ENCODE results near the gene IL4I1. TPM values are rescaled to one million over a fixed set of nuclear protein-coding genes. Genes with fewer than 3 reads are reported as not detected.

The IL4I1 gene
- total RNA-seq, 1 experiment from 2014 or later = 8.2 TPM

- Mint-ChIP-seq H3K4me3 (ENCODE audit: low read depth, unreplicated experiment) (no peak overlapping the region), H3K4me1 (ENCODE audit: low read depth, unreplicated experiment) (peaks cover 12% of the 10 kb centered on the region), H3K36me3 (ENCODE audit: insufficient read depth, unreplicated experiment) (peaks cover 57% of the 10 kb centered on the region), H3K9me3 (ENCODE audit: low read depth, unreplicated experiment) (no peaks in the 10 kb centered on the region), H3K27ac (ENCODE audit: unreplicated experiment) (no peak overlapping the region), H3K27me3 (ENCODE audit: unreplicated experiment) (no peaks in the 10 kb centered on the region)
- intact Hi-C loops (cut with micrococcal nuclease; ENCODE audit: unreplicated experiment) = no loop called here
- DNase-seq = no peak
- no peak for TF ChIP-seq CTCF (IDR thresholded peaks at IDR 0.05; ENCODE audit: unreplicated experiment)
- CTCF ChIA-PET = interaction anchor here (0.5 to 0.6 kb wide), 2 partner anchors 13 to 79 kb away, joined by 3 to 5 read pairs; no protein-coding TSS in a partner anchor
- BruUV-seq (replicated peaks) = TSS peak; percentile 55
Measured at GRCh38 chr19:49906879-49907564, 10.3 kb upstream of the IL4I1 start.

GRCh38 chr19:49904136-49904535 lies 7.4 kb upstream of the IL4I1 start:
- Mint-ChIP-seq H3K27ac (ENCODE audit: unreplicated experiment) (no peak overlapping the region), H3K27me3 (ENCODE audit: unreplicated experiment) (no peaks in the 10 kb centered on the region), H3K36me3 (ENCODE audit: insufficient read depth, unreplicated experiment) (peaks cover 37% of the 10 kb centered on the region), H3K4me3 (ENCODE audit: low read depth, unreplicated experiment) (no peak overlapping the region), H3K4me1 (ENCODE audit: low read depth, unreplicated experiment) (no peaks in the 10 kb centered on the region), H3K9me3 (ENCODE audit: low read depth, unreplicated experiment) (no peaks in the 10 kb centered on the region)
- no peak for DNase-seq
- intact Hi-C loops (cut with micrococcal nuclease; ENCODE audit: unreplicated experiment) = no loop called here
- TF ChIP-seq CTCF (IDR thresholded peaks at IDR 0.05; ENCODE audit: unreplicated experiment) = no peak
- CTCF ChIA-PET = no interaction called here
- no TSS peak for BruUV-seq (replicated peaks)

- Mint-ChIP-seq H3K36me3 (ENCODE audit: insufficient read depth, unreplicated experiment) (peaks cover 15% of the 10 kb centered on the region), H3K4me1 (ENCODE audit: low read depth, unreplicated experiment) (peaks cover 22% of the 10 kb centered on the region), H3K9me3 (ENCODE audit: low read depth, unreplicated experiment) (no peaks in the 10 kb centered on the region), H3K27me3 (ENCODE audit: unreplicated experiment) (peaks cover 17% of the 10 kb centered on the region), H3K27ac (ENCODE audit: unreplicated experiment) (no peak overlapping the region), H3K4me3 (ENCODE audit: low read depth, unreplicated experiment) (no peak overlapping the region)
- CTCF ChIA-PET = interaction anchor here (1.0 to 1.6 kb wide), 2 partner anchors 33 to 228 kb away, joined by 3 to 8 read pairs; no protein-coding TSS in a partner anchor
- intact Hi-C loops (cut with micrococcal nuclease; ENCODE audit: unreplicated experiment) = no loop called here
- no TSS peak for BruUV-seq (replicated peaks)
- DNase-seq = no peak
- TF ChIP-seq CTCF (IDR thresholded peaks at IDR 0.05; ENCODE audit: unreplicated experiment) = no peak
Measured at GRCh38 chr19:49895566-49896297, 955 bp downstream of the IL4I1 start.

- H3K4me3 Mint-ChIP-seq (ENCODE audit: low read depth, unreplicated experiment) = no peak overlapping the region
- intact Hi-C loops (cut with micrococcal nuclease; ENCODE audit: unreplicated experiment) = no loop called here
- H3K27me3 Mint-ChIP-seq (ENCODE audit: unreplicated experiment) = peaks cover 17% of the 10 kb centered on the region
- CTCF ChIA-PET = interaction anchor here (1.0 to 1.6 kb wide), 2 partner anchors 33 to 229 kb away, joined by 3 to 8 read pairs; no protein-coding TSS in a partner anchor
- H3K36me3 Mint-ChIP-seq (ENCODE audit: insufficient read depth, unreplicated experiment) = peaks cover 15% of the 10 kb centered on the region
- BruUV-seq (replicated peaks) = no TSS peak
- no peak overlapping the region for H3K27ac Mint-ChIP-seq (ENCODE audit: unreplicated experiment)
- no peak for TF ChIP-seq CTCF (IDR thresholded peaks at IDR 0.05; ENCODE audit: unreplicated experiment)
- H3K4me1 Mint-ChIP-seq (ENCODE audit: low read depth, unreplicated experiment) = peaks cover 22% of the 10 kb centered on the region
- no peak for DNase-seq
- H3K9me3 Mint-ChIP-seq (ENCODE audit: low read depth, unreplicated experiment) = no peaks in the 10 kb centered on the region
Measured at GRCh38 chr19:49894879-49895565, 1.7 kb downstream of the IL4I1 start.

Measured in Calu3 (cell line).